ENCODE results near the gene DNPH1.

The DNPH1 gene

DNA sequence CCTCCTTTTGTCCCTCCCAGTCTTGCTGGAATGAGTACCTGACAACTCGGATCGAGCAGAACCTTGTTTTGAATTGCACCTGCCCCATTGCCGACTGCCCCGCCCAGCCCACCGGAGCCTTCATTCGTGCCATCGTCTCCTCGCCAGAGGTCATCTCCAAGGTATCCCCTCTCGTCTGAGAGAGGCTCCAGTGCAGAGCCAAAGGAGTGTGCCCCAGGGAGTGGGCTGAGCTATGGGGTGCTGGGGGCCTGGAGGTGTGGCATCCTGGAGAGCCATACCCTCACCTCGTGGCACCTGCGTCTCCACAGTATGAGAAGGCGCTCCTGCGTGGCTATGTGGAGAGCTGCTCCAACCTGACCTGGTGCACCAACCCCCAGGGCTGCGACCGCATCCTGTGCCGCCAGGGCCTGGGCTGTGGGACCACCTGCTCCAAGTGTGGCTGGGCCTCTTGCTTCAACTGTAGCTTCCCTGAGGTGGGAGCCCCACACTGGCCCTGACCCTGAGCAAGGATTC is 8.8 kb downstream of the DNPH1 start:
- no peak overlapping the region for H3K4me3 ChIP-seq (ENCODE audit: low read depth, low read length)
- no peaks in the 10 kb centered on the region for H3K9me3 ChIP-seq (ENCODE audit: control insufficient read depth, insufficient read depth, low read length)
- H3K27ac ChIP-seq (ENCODE audit: low read depth, low read length): no peak overlapping the region
- no peak overlapping the region for H3K9ac ChIP-seq (ENCODE audit: low read depth, low read length)
- no peaks in the 10 kb centered on the region for H3K4me1 ChIP-seq (ENCODE audit: control insufficient read depth, insufficient read depth, low read length)
- H3K36me3 ChIP-seq (ENCODE audit: control insufficient read depth, insufficient read depth, low read length): 0 out of 2 replicates have a peak, but pooled peaks cover 1% of the 10 kb centered on the region
- H3K27me3 ChIP-seq (ENCODE audit: control insufficient read depth, insufficient read depth, low read length): no peaks in the 10 kb centered on the region

DNA sequence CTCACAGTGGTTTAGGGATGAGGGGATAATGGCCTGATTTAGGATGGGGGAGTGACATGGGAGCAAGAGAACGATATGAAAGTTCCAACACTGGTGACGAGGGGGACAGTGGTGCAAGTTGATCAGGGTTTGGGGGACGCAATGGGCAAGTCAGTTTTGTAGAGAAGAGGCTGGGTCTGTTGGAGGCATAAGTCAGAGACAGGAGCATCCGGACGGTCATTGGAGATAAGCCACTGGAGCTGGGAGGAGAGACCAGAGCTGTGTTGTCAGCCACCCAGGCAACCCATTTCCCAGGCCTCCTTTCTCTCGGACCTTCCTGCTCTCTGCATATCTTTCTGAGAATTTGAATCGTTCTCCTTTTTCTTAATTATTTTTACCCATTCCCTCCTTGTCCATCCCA is 9.5 kb downstream of the DNPH1 start:
- Histone ChIP-seq H3K27me3 (ENCODE audit: control insufficient read depth, insufficient read depth, low read length) (no peaks in the 10 kb centered on the region), H3K36me3 (ENCODE audit: control insufficient read depth, insufficient read depth, low read length) (no peaks in the 10 kb centered on the region), H3K27ac (ENCODE audit: low read depth, low read length) (no peak overlapping the region), H3K4me3 (ENCODE audit: low read depth, low read length) (no peak overlapping the region), H3K9ac (ENCODE audit: low read depth, low read length) (no peak overlapping the region), H3K4me1 (ENCODE audit: control insufficient read depth, insufficient read depth, low read length) (no peaks in the 10 kb centered on the region), H3K9me3 (ENCODE audit: control insufficient read depth, insufficient read depth, low read length) (no peaks in the 10 kb centered on the region)

DNA sequence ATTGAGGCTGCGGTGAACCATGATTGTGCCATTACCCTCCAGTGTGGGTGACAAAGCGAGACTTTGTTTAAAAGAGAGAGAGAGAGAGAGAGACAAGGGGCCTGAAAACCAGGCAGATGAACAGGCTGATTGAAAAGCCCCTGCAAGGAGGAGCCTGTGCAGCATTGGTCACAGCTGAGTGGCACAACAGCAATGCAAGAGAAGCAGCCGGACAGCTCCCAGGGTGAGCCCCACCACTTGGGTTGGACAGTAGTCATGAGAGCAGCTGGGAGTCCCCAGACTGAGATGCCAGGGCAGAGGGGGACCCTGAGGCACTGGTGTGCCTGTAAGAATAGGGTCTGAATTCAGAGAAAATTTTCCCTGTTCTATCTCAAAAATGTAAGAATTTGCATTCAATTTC is 10.2 kb downstream of the DNPH1 start:
- Histone ChIP-seq H3K4me3 (ENCODE audit: low read depth, low read length) (no peak overlapping the region), H3K36me3 (ENCODE audit: control insufficient read depth, insufficient read depth, low read length) (no peaks in the 10 kb centered on the region), H3K4me1 (ENCODE audit: control insufficient read depth, insufficient read depth, low read length) (no peaks in the 10 kb centered on the region), H3K9me3 (ENCODE audit: control insufficient read depth, insufficient read depth, low read length) (no peaks in the 10 kb centered on the region), H3K27me3 (ENCODE audit: control insufficient read depth, insufficient read depth, low read length) (no peaks in the 10 kb centered on the region), H3K27ac (ENCODE audit: low read depth, low read length) (no peak overlapping the region), H3K9ac (ENCODE audit: low read depth, low read length) (no peak overlapping the region)

DNA sequence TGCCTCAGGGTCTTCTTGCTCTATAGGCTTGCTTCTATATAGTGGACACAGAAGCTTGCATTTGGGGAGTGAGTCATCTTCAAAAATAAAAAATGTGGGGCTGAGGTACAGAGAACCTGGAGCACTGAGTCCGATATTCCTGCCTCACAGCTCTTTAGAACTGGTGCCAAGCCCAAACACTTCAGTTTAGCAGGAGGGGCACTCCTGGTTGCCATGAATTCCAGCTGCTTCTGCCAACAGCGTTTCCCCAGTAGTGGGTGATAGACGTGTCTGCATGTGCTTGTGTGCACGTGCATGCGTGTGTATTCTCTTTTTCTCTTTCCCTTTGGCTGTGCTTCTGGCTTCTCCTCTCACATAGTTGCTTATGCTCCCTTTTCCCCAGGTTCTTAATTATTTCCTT is 11.9 kb downstream of the DNPH1 start:
- H3K27ac ChIP-seq (ENCODE audit: low read depth, low read length): no peak overlapping the region
- no peaks in the 10 kb centered on the region for H3K36me3 ChIP-seq (ENCODE audit: control insufficient read depth, insufficient read depth, low read length)
- H3K9me3 ChIP-seq (ENCODE audit: control insufficient read depth, insufficient read depth, low read length): no peaks in the 10 kb centered on the region
- H3K4me1 ChIP-seq (ENCODE audit: control insufficient read depth, insufficient read depth, low read length): no peaks in the 10 kb centered on the region
- no peaks in the 10 kb centered on the region for H3K27me3 ChIP-seq (ENCODE audit: control insufficient read depth, insufficient read depth, low read length)
- no peak overlapping the region for H3K4me3 ChIP-seq (ENCODE audit: low read depth, low read length)
- H3K9ac ChIP-seq (ENCODE audit: low read depth, low read length): no peak overlapping the region

DNA sequence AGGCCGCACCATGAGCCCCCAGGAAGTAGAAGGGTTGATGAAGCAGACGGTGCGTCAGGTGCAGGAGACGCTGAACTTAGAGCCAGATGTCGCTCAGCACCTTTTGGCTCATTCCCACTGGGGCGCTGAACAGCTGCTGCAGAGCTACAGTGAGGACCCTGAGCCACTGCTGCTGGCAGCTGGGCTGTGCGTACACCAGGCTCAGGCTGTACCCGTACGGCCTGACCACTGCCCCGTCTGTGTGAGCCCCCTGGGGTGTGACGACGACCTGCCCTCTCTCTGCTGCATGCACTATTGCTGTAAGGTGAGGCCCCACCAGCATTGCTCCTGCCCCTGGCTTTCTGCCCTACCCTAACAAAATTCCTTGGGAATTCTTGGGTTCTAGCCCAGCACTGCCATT is 13.1 kb downstream of the DNPH1 start:
- Histone ChIP-seq H3K36me3 (ENCODE audit: control insufficient read depth, insufficient read depth, low read length) (no peaks in the 10 kb centered on the region), H3K27ac (ENCODE audit: low read depth, low read length) (no peak overlapping the region), H3K4me1 (ENCODE audit: control insufficient read depth, insufficient read depth, low read length) (no peaks in the 10 kb centered on the region), H3K9me3 (ENCODE audit: control insufficient read depth, insufficient read depth, low read length) (no peaks in the 10 kb centered on the region), H3K4me3 (ENCODE audit: low read depth, low read length) (no peak overlapping the region), H3K27me3 (ENCODE audit: control insufficient read depth, insufficient read depth, low read length) (no peaks in the 10 kb centered on the region), H3K9ac (ENCODE audit: low read depth, low read length) (no peak overlapping the region)

DNA sequence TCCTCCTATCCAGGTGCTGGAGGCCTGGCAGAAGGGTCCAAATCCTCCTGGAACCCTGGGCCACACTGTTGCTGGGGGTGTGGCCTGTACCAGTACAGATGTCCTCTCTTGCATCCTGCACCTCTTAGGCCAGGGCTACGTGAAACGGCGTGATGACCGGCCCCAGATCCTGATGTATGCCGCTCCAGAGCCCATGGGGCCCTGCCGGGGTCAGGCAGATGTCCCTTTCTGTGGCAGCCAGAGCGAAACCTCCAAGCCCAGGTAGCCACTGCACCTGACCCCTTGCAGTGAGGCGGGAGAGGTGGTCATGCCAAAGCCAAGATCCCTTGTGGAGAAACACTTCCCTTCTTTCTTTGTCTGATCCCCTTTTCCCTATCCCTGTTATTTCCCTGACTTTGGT is 14.2 kb downstream of the DNPH1 start:
- Histone ChIP-seq H3K4me1 (ENCODE audit: control insufficient read depth, insufficient read depth, low read length) (no peaks in the 10 kb centered on the region), H3K9ac (ENCODE audit: low read depth, low read length) (no peak overlapping the region), H3K27me3 (ENCODE audit: control insufficient read depth, insufficient read depth, low read length) (no peaks in the 10 kb centered on the region), H3K9me3 (ENCODE audit: control insufficient read depth, insufficient read depth, low read length) (no peaks in the 10 kb centered on the region), H3K4me3 (ENCODE audit: low read depth, low read length) (no peak overlapping the region), H3K27ac (ENCODE audit: low read depth, low read length) (no peak overlapping the region), H3K36me3 (ENCODE audit: control insufficient read depth, insufficient read depth, low read length) (no peaks in the 10 kb centered on the region)

DNA sequence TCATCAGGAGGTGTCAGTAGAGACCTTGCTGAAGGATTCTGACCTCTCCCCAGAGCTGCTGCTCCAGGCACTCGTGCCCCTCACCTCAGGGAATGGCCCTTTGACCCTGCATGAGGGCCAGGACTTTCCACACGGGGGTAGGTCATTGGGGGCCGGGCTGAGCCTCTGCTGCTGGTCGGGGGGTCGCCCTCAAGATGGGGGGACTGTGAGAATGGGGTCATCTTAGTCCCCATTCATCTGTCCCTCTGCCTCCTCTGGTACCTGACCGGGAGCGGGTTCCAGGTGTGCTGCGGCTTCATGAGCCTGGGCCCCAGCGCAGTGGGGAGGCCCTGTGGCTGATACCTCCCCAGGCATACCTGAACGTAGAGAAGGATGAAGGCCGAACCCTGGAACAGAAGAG is 15.8 kb downstream of the DNPH1 start:
- H3K4me1 ChIP-seq (ENCODE audit: control insufficient read depth, insufficient read depth, low read length): no peaks in the 10 kb centered on the region
- H3K27ac ChIP-seq (ENCODE audit: low read depth, low read length): no peak overlapping the region
- no peaks in the 10 kb centered on the region for H3K27me3 ChIP-seq (ENCODE audit: control insufficient read depth, insufficient read depth, low read length)
- no peaks in the 10 kb centered on the region for H3K9me3 ChIP-seq (ENCODE audit: control insufficient read depth, insufficient read depth, low read length)
- no peak overlapping the region for H3K9ac ChIP-seq (ENCODE audit: low read depth, low read length)
- no peak overlapping the region for H3K4me3 ChIP-seq (ENCODE audit: low read depth, low read length)
- no peaks in the 10 kb centered on the region for H3K36me3 ChIP-seq (ENCODE audit: control insufficient read depth, insufficient read depth, low read length)

DNA sequence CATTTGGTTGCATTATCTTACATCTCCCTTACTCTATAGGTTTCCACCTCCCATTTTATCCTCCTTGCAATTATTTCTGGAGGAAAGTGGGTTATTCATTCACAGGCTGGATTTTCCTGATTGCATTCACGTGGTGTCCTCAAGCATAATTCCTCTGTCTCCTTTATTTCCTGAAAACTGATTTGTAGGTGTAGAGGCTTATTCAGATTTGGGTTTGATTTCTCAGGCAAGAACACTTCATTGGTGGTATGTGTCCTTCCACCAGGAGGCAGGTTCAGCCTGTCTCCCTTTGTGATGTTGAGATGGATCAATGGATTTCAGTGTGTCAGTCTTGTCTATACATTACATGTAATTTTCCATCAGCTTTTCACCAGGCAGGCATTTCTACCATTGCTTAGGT is 17.3 kb downstream of the DNPH1 start:
- Histone ChIP-seq H3K4me1 (ENCODE audit: control insufficient read depth, insufficient read depth, low read length) (no peaks in the 10 kb centered on the region), H3K4me3 (ENCODE audit: low read depth, low read length) (no peak overlapping the region), H3K9me3 (ENCODE audit: control insufficient read depth, insufficient read depth, low read length) (no peaks in the 10 kb centered on the region), H3K36me3 (ENCODE audit: control insufficient read depth, insufficient read depth, low read length) (no peaks in the 10 kb centered on the region), H3K9ac (ENCODE audit: low read depth, low read length) (no peak overlapping the region), H3K27me3 (ENCODE audit: control insufficient read depth, insufficient read depth, low read length) (no peaks in the 10 kb centered on the region), H3K27ac (ENCODE audit: low read depth, low read length) (no peak overlapping the region)

DNA sequence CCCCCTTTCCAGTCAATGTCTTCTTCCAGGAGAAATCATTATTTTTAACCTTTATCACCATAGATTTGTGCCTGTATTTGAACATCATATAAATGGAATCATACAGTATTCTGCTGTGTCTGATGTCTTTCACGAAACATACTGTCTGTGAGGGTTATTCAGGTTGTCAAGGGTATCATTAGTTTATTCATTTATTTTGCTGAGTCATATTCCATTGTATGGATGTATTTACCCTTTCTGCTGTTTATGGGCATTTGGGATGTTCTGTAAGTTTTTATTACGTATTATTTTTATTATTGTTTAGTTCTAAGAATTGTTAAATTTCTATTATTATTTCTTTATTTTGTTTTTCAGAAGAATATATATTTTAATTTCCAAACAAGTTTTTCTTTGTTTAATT is 22.0 kb downstream of the DNPH1 start:
- H3K9ac ChIP-seq (ENCODE audit: low read depth, low read length): no peak overlapping the region
- no peaks in the 10 kb centered on the region for H3K4me1 ChIP-seq (ENCODE audit: control insufficient read depth, insufficient read depth, low read length)
- no peak overlapping the region for H3K4me3 ChIP-seq (ENCODE audit: low read depth, low read length)
- no peaks in the 10 kb centered on the region for H3K36me3 ChIP-seq (ENCODE audit: control insufficient read depth, insufficient read depth, low read length)
- no peaks in the 10 kb centered on the region for H3K27me3 ChIP-seq (ENCODE audit: control insufficient read depth, insufficient read depth, low read length)
- no peaks in the 10 kb centered on the region for H3K9me3 ChIP-seq (ENCODE audit: control insufficient read depth, insufficient read depth, low read length)
- H3K27ac ChIP-seq (ENCODE audit: low read depth, low read length): no peak overlapping the region

DNA sequence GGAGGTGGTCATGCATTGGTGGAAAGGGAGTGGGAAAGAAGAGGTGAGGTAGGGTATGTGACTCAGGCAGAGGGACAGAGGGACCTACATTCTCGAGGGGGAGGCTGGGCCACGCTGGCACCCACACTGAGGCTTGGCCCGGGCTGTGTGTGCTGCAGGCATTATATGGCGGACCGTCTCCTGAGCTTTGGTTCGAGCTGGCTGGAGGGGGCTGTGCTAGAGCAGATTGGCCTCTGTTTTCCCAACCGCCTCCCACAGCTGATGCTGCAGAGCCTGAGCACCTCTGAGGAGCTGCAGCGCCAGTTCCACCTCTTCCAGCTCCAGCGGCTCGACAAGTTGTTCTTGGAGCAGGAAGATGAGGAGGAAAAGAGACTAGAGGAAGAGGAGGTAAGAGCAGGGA is 23.4 kb downstream of the DNPH1 start:
- no peaks in the 10 kb centered on the region for H3K4me1 ChIP-seq (ENCODE audit: control insufficient read depth, insufficient read depth, low read length)
- peaks cover under 1% of the 10 kb centered on the region; the same call in 1 of the 2 replicates for H3K36me3 ChIP-seq (ENCODE audit: control insufficient read depth, insufficient read depth, low read length)
- H3K27me3 ChIP-seq (ENCODE audit: control insufficient read depth, insufficient read depth, low read length): no peaks in the 10 kb centered on the region
- H3K27ac ChIP-seq (ENCODE audit: low read depth, low read length): no peak overlapping the region
- H3K4me3 ChIP-seq (ENCODE audit: low read depth, low read length): no peak overlapping the region
- no peaks in the 10 kb centered on the region for H3K9me3 ChIP-seq (ENCODE audit: control insufficient read depth, insufficient read depth, low read length)
- H3K9ac ChIP-seq (ENCODE audit: low read depth, low read length): no peak overlapping the region

DNA sequence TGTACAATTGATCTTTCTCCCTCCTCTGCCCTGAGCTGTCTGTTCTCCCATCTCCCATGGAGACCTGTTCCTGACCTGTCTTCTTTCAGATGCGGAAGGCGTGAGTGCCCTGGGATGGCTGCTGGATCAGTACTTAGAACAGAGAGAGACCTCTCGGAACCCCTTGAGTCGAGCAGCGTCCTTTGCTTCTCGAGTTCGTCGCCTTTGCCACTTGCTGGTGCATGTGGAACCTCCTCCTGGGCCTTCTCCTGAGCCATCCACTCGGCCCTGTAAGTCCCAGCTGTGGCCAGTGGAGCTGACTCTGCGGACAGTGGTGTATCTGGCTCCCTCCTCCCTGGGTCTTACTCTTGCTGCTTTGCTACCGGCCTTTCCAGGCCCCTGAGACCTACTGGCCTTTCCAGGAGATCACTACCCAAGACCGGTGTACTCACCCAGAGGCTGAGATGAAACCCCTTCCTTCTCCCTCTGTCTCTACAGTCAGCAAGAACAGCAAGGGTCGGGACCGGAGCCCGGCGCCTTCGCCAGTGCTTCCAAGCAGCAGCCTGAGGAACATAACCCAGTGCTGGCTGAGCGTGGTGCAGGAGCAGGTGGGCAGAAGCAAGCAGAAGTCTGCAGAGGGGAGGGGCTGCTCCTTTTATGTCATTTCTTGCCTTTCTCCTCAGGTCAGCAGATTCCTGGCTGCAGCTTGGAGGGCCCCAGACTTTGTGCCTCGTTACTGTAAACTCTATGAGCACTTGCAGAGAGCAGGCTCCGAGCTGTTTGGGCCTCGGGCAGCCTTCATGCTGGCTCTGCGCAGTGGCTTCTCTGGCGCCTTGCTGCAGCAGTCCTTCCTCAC is 24.8 kb downstream of the DNPH1 start:
- H3K9me3 ChIP-seq (ENCODE audit: control insufficient read depth, insufficient read depth, low read length): no peaks in the 10 kb centered on the region
- H3K27me3 ChIP-seq (ENCODE audit: control insufficient read depth, insufficient read depth, low read length): no peaks in the 10 kb centered on the region
- H3K27ac ChIP-seq (ENCODE audit: low read depth, low read length): no peak overlapping the region
- no peak overlapping the region for H3K9ac ChIP-seq (ENCODE audit: low read depth, low read length)
- no peak overlapping the region for H3K4me3 ChIP-seq (ENCODE audit: low read depth, low read length)
- peaks cover 4% of the 10 kb centered on the region; the same call in 1 of the 2 replicates for H3K36me3 ChIP-seq (ENCODE audit: control insufficient read depth, insufficient read depth, low read length)
- H3K4me1 ChIP-seq (ENCODE audit: control insufficient read depth, insufficient read depth, low read length): no peaks in the 10 kb centered on the region
